MCF 10A (cell line): Measurements from ENCODE around the gene SCUBE2. TPM values are rescaled to one million over a fixed set of nuclear protein-coding genes. Genes with fewer than 3 reads are reported as not detected.
"Not testable (repeated sequence)": the region's sequence is repeated elsewhere in the genome, so short reads cannot be mapped to it uniquely, and the experiment has no call there.

ENCODE experiments used
- BruUV-seq: library from RNA; stranded (reverse); fragments of 400-500 nt; replicated peaks from 2 replicates; lab custom pipeline; 2021; lab: Mats Ljungman, UMichigan
- CTCF ChIA-PET: fragments of 300-600 bp; sonication (Branson Sonifier 250); formaldehyde crosslinking; extraction: SDS; loops from one replicate; lab custom pipeline; 2021; ENCODE audit warnings: antibody characterized with exemption, inconsistent platforms; lab: Yijun Ruan, JAX
- POLR2A ChIA-PET: fragments of 300-600, 350-650 bp; sonication (Branson Sonifier 250); formaldehyde crosslinking; extraction: SDS; loops from one replicate; lab custom pipeline; 2020; ENCODE audit warnings: antibody characterized with exemption, inconsistent platforms; lab: Yijun Ruan, JAX
- DNase-seq: peaks from one replicate; pipeline ENCODE4 v3.0.0-alpha.2; 2018; ENCODE audit not compliant: unreplicated experiment
- H3K27ac Mint-ChIP-seq: one replicate; pipeline ENCODE4 v1.8.0; 2022; ENCODE audit warnings: mild to moderate bottlenecking, low read depth, mixed read lengths; ENCODE audit not compliant: unreplicated experiment
- H3K27me3 Mint-ChIP-seq: one replicate; pipeline ENCODE4 v1.8.0; 2022; ENCODE audit warnings: mixed read lengths; ENCODE audit not compliant: insufficient read depth, unreplicated experiment
- H3K36me3 Mint-ChIP-seq: one replicate; pipeline ENCODE4 v1.8.0; 2022; ENCODE audit warnings: mild to moderate bottlenecking, moderate library complexity, mixed read lengths; ENCODE audit not compliant: insufficient read depth, unreplicated experiment
- H3K4me1 Mint-ChIP-seq: one replicate; pipeline ENCODE4 v1.8.0; 2022; ENCODE audit warnings: mixed read lengths; ENCODE audit not compliant: insufficient read depth, unreplicated experiment
- H3K4me3 Mint-ChIP-seq: one replicate; pipeline ENCODE4 v1.8.0; 2022; ENCODE audit warnings: mild to moderate bottlenecking, moderate library complexity, mixed read lengths; ENCODE audit not compliant: unreplicated experiment
- H3K9me3 Mint-ChIP-seq: one replicate; pipeline ENCODE4 v1.8.0; 2022; ENCODE audit warnings: mixed read lengths; ENCODE audit not compliant: unreplicated experiment
- CTCF ChIP-seq: fragments of 200-600 bp; IDR thresholded peaks from one replicate; pipeline ENCODE4 v1.8.0; 2022; ENCODE audit warnings: antibody characterized with exemption, mild to moderate bottlenecking; ENCODE audit not compliant: unreplicated experiment
- intact Hi-C: fragments of 100-400 bp; cut with micrococcal nuclease; formaldehyde crosslinking; loops from 2 replicates; pipeline ENCODE4 v1.14.1; 2022
- total RNA-seq: library from RNA; stranded (reverse); gene quantifications from 2 replicates; pipeline ENCODE4 v1.2.3, GENCODE V29; 2022

The SCUBE2 gene
- total RNA-seq, 1 experiment from 2014 or later: 0.93 TPM

GRCh38 chr11:8985462-8985861, 105.9 kb downstream of the SCUBE2 start:
- Mint-ChIP-seq H3K9me3 (no peaks in the 10 kb centered on the region), H3K36me3 (no peaks in the 10 kb centered on the region), H3K4me3 (no peak overlapping the region), H3K4me1 (peaks cover 20% of the 10 kb centered on the region), H3K27ac (no peak overlapping the region), H3K27me3 (no peaks in the 10 kb centered on the region)
- CTCF ChIA-PET: interaction anchor here (0.7 to 1.6 kb wide), 3 partner anchors 12 to 30 kb away, joined by 3 to 6 read pairs (median 3); no protein-coding TSS in a partner anchor
- no peak for DNase-seq
- no TSS peak for BruUV-seq
- POLR2A ChIA-PET: no interaction called here
- intact Hi-C loops: no loop called here
- no peak for TF ChIP-seq CTCF

GRCh38 chr11:8983552-8983951, 107.8 kb downstream of the SCUBE2 start:
- no peak for DNase-seq
- CTCF ChIA-PET: no interaction called here
- no peaks in the 10 kb centered on the region for H3K36me3 Mint-ChIP-seq
- H3K27me3 Mint-ChIP-seq: no peaks in the 10 kb centered on the region
- intact Hi-C loops: no loop called here
- BruUV-seq: no TSS peak
- H3K4me1 Mint-ChIP-seq: peaks cover 3% of the 10 kb centered on the region
- H3K27ac Mint-ChIP-seq: no peak overlapping the region
- H3K9me3 Mint-ChIP-seq: no peaks in the 10 kb centered on the region
- TF ChIP-seq CTCF: no peak
- no peak overlapping the region for H3K4me3 Mint-ChIP-seq
- POLR2A ChIA-PET: interaction anchor here (0.9 kb wide), 1 partner anchor 14 kb away, joined by 3 read pairs; no protein-coding TSS in a partner anchor

- DNase-seq: no peak
- no peaks in the 10 kb centered on the region for H3K9me3 Mint-ChIP-seq
- H3K27ac Mint-ChIP-seq: no peak overlapping the region
- no peaks in the 10 kb centered on the region for H3K27me3 Mint-ChIP-seq
- ChIA-PET POLR2A (interaction anchor here (0.7 to 1.6 kb wide), 2 partner anchors 9 to 854 kb away, joined by 3 read pairs; no protein-coding TSS in a partner anchor), CTCF (interaction anchor here (0.7 to 1.7 kb wide), 2 partner anchors 157 to 262 kb away, joined by 3 to 6 read pairs; no protein-coding TSS in a partner anchor)
- intact Hi-C loops: no loop called here
- H3K36me3 Mint-ChIP-seq: no peaks in the 10 kb centered on the region
- BruUV-seq: no TSS peak
- TF ChIP-seq CTCF: no peak
- H3K4me3 Mint-ChIP-seq: no peak overlapping the region
- no peaks in the 10 kb centered on the region for H3K4me1 Mint-ChIP-seq
Observed at GRCh38 chr11:8980485-8980884, 110.9 kb downstream of the SCUBE2 start.

- intact Hi-C loops, H3K9me3 Mint-ChIP-seq, POLR2A ChIA-PET, H3K4me3 Mint-ChIP-seq, H3K4me1 Mint-ChIP-seq, BruUV-seq, CTCF ChIA-PET, H3K27me3 Mint-ChIP-seq, DNase-seq, H3K36me3 Mint-ChIP-seq, H3K27ac Mint-ChIP-seq: not testable (repeated sequence)
Observed at GRCh38 chr11:8979365-8979764, 112.0 kb downstream of the SCUBE2 start.
